B cell (primary cell): ENCODE data around the gene ABCA12. TPM values are rescaled to one million over a fixed set of nuclear protein-coding genes. Genes with fewer than 3 reads are reported as not detected.

Source experiments
- ATAC-seq: fragments of 200-7000 bp; cut with Tn5 transposase; one replicate; pipeline ENCODE4 v1.10.0; 2021; ENCODE audit warnings: low read depth, mild to moderate bottlenecking, moderate number of reproducible peaks, moderate library complexity
- CTCF ChIA-PET: fragments of 350-600 bp; sonication (Branson Sonifier 250); formaldehyde crosslinking; loops from one replicate; lab custom pipeline; 2021; ENCODE audit warnings: antibody characterized with exemption, inconsistent platforms; lab: Charles Lee
- POLR2A ChIA-PET: fragments of 350-600 bp; sonication (Branson Sonifier 250); formaldehyde crosslinking; loops from one replicate; lab custom pipeline; 2021; ENCODE audit warnings: antibody characterized with exemption; lab: Charles Lee
- DNase-seq: peaks from one replicate; pipeline ENCODE4 v3.0.0; 2013
- H2AFZ ChIP-seq: 2 replicates; pipeline ENCODE4 v1.6.1; 2012; ENCODE audit warnings: mild to moderate bottlenecking, low read depth, low read length; ENCODE audit not compliant: insufficient read depth, poor library complexity, severe bottlenecking
- H3K27ac ChIP-seq, 2 donors: 1 replicate in 1 of 2; 2 replicates in 1 of 2; pipeline ENCODE4 v1.5.1; 2012 to 2013; ENCODE audit warnings: low read length in 2 of 2, mild to moderate bottlenecking in 2 of 2, moderate library complexity in 1 of 2
- H3K27me3 ChIP-seq, 4 experiments: fragments of 200-600 bp in 1 of 4; sonication (generic) in 1 of 4; replicated peaks in 1 of 4; 1 replicate in 2 of 4; 2 replicates in 2 of 4; pipeline versions ENCODE4 v1.6.1 to v1.7.0; 2013 to 2016; ENCODE audit warnings: low read length in 3 of 4, mild to moderate bottlenecking in 2 of 4, mixed read lengths in 1 of 4, moderate library complexity in 1 of 4; ENCODE audit not compliant: insufficient read depth in 4 of 4, control insufficient read depth in 3 of 4; ENCODE audit errors: control extremely low read depth in 1 of 4
- H3K36me3 ChIP-seq, 2 experiments: replicated peaks in 1 of 2; 1 replicate in 1 of 2; 2 replicates in 1 of 2; pipeline versions ENCODE4 v1.6.1 to v1.7.1; 2013; ENCODE audit warnings: low read length in 1 of 2; ENCODE audit not compliant: insufficient read depth in 2 of 2, control insufficient read depth in 1 of 2; ENCODE audit errors: control extremely low read depth in 1 of 2, extremely low read depth in 1 of 2
- H3K4me1 ChIP-seq, 2 donors: fragments of 200-600 bp in 1 of 2; sonication (generic) in 1 of 2; 1 replicate in 1 of 2; 2 replicates in 1 of 2; pipeline versions ENCODE4 v1.5.1 to v1.6.1; 2013 to 2017; ENCODE audit warnings: low read length in 2 of 2; ENCODE audit not compliant: control insufficient read depth in 2 of 2, insufficient read depth in 2 of 2
- H3K4me2 ChIP-seq: replicated peaks from 2 replicates; pipeline ENCODE3; 2012; ENCODE audit warnings: mild to moderate bottlenecking, low read depth, low read length; ENCODE audit not compliant: poor library complexity, severe bottlenecking
- H3K4me3 ChIP-seq, 5 experiments: fragments of 200-600 bp in 1 of 5; sonication (generic) in 1 of 5; 1 replicate in 3 of 5; 2 replicates in 2 of 5; pipeline versions ENCODE4 v1.5.1 to v1.7.0; 2011 to 2016; ENCODE audit warnings: low read length in 4 of 5, mild to moderate bottlenecking in 4 of 5, low read depth in 2 of 5, control low read depth in 1 of 5, moderate library complexity in 1 of 5; ENCODE audit not compliant: insufficient read depth in 1 of 5; ENCODE audit errors: control extremely low read depth in 1 of 5, extremely low read depth in 1 of 5
- H3K79me2 ChIP-seq: fragments of 200-600 bp; sonication (generic); one replicate; pipeline ENCODE4 v1.6.0; 2016; ENCODE audit warnings: low read length; ENCODE audit not compliant: control insufficient read depth, insufficient read depth
- H3K9ac ChIP-seq: fragments of 200-600 bp; sonication (generic); 2 replicates; pipeline ENCODE4 v1.6.1; 2017; ENCODE audit warnings: mild to moderate bottlenecking, low read length, moderate library complexity
- H3K9me3 ChIP-seq, 3 donors: one replicate each; pipeline versions ENCODE4 v1.6.1 to v1.7.1; 2013; ENCODE audit warnings: low read length in 2 of 3; ENCODE audit not compliant: control insufficient read depth in 2 of 3, insufficient read depth in 1 of 3; ENCODE audit errors: control extremely low read depth in 1 of 3
- H4K20me1 ChIP-seq: 2 replicates; pipeline ENCODE4 v1.6.0; 2012; ENCODE audit warnings: mild to moderate bottlenecking, low read length; ENCODE audit not compliant: insufficient read depth, control insufficient read depth, poor library complexity, severe bottlenecking
- H3K27ac Mint-ChIP-seq: one replicate; pipeline ENCODE4 v1.8.0; 2021; ENCODE audit warnings: mixed read lengths
- H3K27me3 Mint-ChIP-seq: one replicate; pipeline ENCODE4 v1.8.0; 2021; ENCODE audit warnings: mixed read lengths
- H3K4me1 Mint-ChIP-seq: one replicate; pipeline ENCODE4 v1.8.0; 2021; ENCODE audit warnings: mixed read lengths
- H3K4me3 Mint-ChIP-seq: one replicate; pipeline ENCODE4 v1.8.0; 2021; ENCODE audit warnings: mixed read lengths
- H3K9me3 Mint-ChIP-seq: one replicate; pipeline ENCODE4 v1.8.0; 2022; ENCODE audit warnings: mixed read lengths; ENCODE audit not compliant: insufficient read depth
- CTCF ChIP-seq: fragments of 200-600 bp; IDR thresholded peaks from one replicate; pipeline ENCODE4 v1.8.0; 2022; ENCODE audit warnings: antibody characterized with exemption, mild to moderate bottlenecking
- EZH2 ChIP-seq: IDR thresholded peaks from 2 replicates; pipeline ENCODE4 v1.6.1; 2012; ENCODE audit warnings: borderline replicate concordance, low read depth, mild to moderate bottlenecking, moderate library complexity, low read length; ENCODE audit not compliant: insufficient read depth, poor library complexity, severe bottlenecking
- WGBS: methylation state at CpG from one replicate; pipeline ENCODE4 v1.1.5; 2013; ENCODE audit warnings: missing lambda C conversion rate; ENCODE audit not compliant: insufficient coverage; 5-methylcytosine and 5-hydroxymethylcytosine counted together
- intact Hi-C: fragments of 100-400 bp; cut with micrococcal nuclease; formaldehyde crosslinking; loops from one replicate; pipeline ENCODE4 v1.10.0; 2022
- polyA plus RNA-seq: library from polyadenylated mRNA; depleted of rRNA; stranded (reverse); fragments of >200 nt; gene quantifications from 2 replicates; pipeline ENCODE4 v1.2.3, GENCODE V29; 2012
- total RNA-seq, 2 donors: library from RNA; stranded (reverse); fragments of 120-200 nt in 1 of 2; gene quantifications; 1 replicate in 1 of 2; 2 replicates in 1 of 2; pipeline versions ENCODE4 v1.2.3 to v1.2.4, GENCODE V29; 2013 to 2022

ABCA12 gene
- total and polyA plus RNA-seq, 2 donors (not counting 1 experiment from before 2014, with no cell fraction given) = not detected

GRCh38 chr2:215080545-215080944, 57.9 kb downstream of the ABCA12 start:
- ATAC-seq = no peak
- no peak overlapping the region for H3K4me3 Mint-ChIP-seq
- Histone ChIP-seq H3K79me2 (no peaks in the 10 kb centered on the region), H2AFZ (no peak overlapping the region), H3K9ac (no peak overlapping the region), H3K27ac (no peak overlapping the region), H3K36me3 (no peaks in the 10 kb centered on the region), H3K27me3 (no peaks in the 10 kb centered on the region), H4K20me1 (no peaks in the 10 kb centered on the region), H3K4me2 (no peak overlapping the region), H3K9me3 (no peaks in the 10 kb centered on the region), H3K4me1 (no peaks in the 10 kb centered on the region), H3K4me3 (no peak overlapping the region)
- no peaks in the 10 kb centered on the region for H3K9me3 Mint-ChIP-seq
- no peak overlapping the region for H3K27ac Mint-ChIP-seq
- intact Hi-C loops = no loop called here
- ChIA-PET POLR2A (no interaction called here), CTCF (no interaction called here)
- TF ChIP-seq CTCF = no peak
- TF ChIP-seq EZH2 = no peak
- no peaks in the 10 kb centered on the region for H3K4me1 Mint-ChIP-seq
- no peak for DNase-seq
- WGBS = 89% methylated on average over 3 of the region's 4 CpGs
- H3K27me3 Mint-ChIP-seq = no peaks in the 10 kb centered on the region

GRCh38 chr2:215071676-215072075, 66.8 kb downstream of the ABCA12 start:
- no peaks in the 10 kb centered on the region for H3K4me1 ChIP-seq
- CTCF ChIA-PET = no interaction called here
- H3K79me2 ChIP-seq = no peaks in the 10 kb centered on the region
- intact Hi-C loops = no loop called here
- H3K27me3 ChIP-seq = no peaks in the 10 kb centered on the region
- Mint-ChIP-seq H3K9me3 (no peaks in the 10 kb centered on the region), H3K27me3 (no peaks in the 10 kb centered on the region), H3K4me1 (no peaks in the 10 kb centered on the region), H3K4me3 (no peak overlapping the region), H3K27ac (no peak overlapping the region)
- DNase-seq (no peak), ATAC-seq (no peak)
- WGBS = no CpG with 5 or more reads among the region's 3 CpGs
- no peak for TF ChIP-seq EZH2
- TF ChIP-seq CTCF = no peak
- H2AFZ ChIP-seq = no peak overlapping the region
- H3K4me3 ChIP-seq = no peak overlapping the region
- no peak overlapping the region for H3K4me2 ChIP-seq
- H3K9ac ChIP-seq = no peak overlapping the region
- H3K27ac ChIP-seq = no peak overlapping the region
- no peaks in the 10 kb centered on the region for H4K20me1 ChIP-seq
- POLR2A ChIA-PET = no interaction called here
- no peaks in the 10 kb centered on the region for H3K36me3 ChIP-seq
- no peaks in the 10 kb centered on the region for H3K9me3 ChIP-seq
